Inflammatory macrophage treated with lipopolysaccharide for 1 hour (primary cell): ENCODE measurements around the gene CLTCL1.

ENCODE experiments used
- DNase-seq, 2 donors: peaks; one replicate each; pipeline ENCODE4 v3.0.0-alpha.2; 2020 to 2022

Gene CLTCL1

DNA sequence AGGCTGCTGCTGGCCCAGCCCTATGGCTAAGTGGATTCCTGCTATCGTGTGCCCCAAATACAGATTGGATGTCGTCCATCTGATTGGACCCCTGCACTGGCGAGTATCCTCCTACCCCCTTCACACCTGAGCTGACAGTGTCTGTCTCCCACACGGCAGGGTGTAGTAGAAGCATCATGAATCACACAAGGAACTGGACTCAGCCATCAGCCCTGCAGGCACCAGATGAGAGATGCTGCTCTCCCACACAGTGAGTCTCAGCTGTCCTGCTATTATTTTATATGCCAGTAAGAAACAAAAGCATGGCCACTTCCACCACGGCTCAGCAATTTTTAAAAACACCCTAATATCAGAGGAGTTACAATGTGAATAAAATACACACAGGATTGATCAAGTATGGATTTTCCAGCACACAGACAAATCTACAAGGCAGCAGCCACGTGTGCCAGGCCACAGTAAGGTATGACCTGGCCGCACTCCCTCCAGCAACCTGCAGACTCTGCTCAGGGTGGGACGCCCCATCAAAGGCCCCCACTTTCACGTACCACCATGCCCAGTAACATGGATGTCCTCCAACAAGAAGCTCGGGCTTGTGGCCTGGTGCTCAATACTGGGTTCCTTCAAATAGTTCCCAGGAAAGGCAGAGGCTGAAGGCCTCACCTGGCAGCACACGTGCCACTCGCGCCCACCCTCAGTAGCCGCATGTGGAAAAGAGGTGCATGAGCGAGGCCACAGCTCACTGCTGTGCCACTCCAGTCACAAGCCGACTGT is 96.6 kb downstream of the CLTCL1 start:
- DNase-seq: no peak

DNA sequence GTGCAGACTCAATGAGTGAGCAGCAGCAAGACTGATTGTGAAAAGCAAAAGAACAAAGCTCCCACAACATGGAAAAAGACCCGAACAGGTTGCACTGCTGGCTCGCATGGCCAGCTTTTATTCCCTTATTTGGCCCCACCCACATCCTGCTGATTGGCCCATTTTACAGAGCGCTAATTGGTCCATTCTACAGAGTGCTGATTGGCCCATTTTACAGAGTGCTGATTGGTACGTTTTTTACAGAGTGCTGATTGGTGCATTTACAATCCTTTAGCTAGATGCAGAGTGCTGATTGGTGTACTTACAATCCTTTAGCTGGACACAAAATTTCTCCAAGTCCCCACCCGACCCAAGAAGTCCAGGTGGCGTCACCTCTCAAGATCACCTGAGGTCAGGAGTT is 97.6 kb downstream of the CLTCL1 start:
- no peak for DNase-seq

- DNase-seq: no peak
Measured at GRCh38 chr22:19187716-19188563, 103.6 kb downstream of the CLTCL1 start.

GRCh38 chr22:19184276-19184997 is 107.1 kb downstream of the CLTCL1 start:
- no peak for DNase-seq

DNA sequence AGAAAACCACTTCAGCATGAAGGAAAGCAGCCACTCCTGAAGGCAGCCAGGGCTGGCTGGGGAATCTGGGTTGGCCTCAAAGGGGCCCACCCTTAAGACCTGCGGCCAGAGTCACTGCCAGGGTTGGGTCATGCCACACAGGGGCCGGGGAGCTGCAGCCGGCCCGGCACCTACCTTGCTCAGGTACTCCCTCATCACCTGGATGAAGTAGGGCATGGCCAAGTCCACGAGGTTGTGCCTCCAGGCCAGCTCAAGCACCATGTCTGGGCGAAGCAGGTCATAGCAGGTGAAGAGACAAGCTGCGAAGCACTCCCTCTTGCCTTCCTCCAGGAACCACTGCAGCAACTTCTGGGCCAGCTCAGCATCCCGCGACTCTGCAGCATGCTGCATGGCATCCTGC is 108.3 kb downstream of the CLTCL1 start:
- no peak for DNase-seq

DNA sequence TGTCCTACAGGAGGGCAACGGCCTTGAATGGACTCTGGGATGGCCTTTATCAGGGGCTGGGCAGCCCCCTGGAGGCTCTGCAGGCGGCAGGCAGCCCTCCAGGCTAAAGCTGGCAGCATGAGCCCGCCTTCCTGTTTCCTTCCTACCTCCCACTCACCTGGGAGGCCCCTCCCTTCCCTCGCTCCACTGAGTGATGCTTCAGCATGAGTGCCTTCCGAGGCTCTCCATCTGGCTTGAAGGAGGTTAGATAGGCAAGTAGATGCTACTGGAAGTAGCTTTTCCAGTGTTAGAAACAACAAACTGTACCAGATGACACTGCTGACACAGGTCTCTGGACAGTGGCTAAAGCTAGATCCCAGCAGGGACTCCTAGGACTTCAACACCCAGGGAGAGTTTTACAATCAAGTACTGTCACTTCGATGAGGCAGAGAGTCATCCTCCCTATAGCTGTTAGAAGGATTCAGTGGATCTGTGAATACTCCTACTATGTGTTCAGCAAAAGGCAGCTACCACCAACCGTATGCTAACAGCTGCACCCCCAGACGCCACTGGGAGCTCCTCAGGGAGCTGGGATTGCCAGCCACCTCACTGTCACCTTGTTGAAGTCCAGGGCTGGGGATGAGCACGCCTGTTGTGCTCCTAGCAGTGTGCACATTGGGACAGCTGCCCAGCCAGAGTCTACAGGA is 108.9 kb downstream of the CLTCL1 start:
- no peak for DNase-seq

- DNase-seq: no peak
Measured at GRCh38 chr22:19181786-19182471, 109.6 kb downstream of the CLTCL1 start.

DNA sequence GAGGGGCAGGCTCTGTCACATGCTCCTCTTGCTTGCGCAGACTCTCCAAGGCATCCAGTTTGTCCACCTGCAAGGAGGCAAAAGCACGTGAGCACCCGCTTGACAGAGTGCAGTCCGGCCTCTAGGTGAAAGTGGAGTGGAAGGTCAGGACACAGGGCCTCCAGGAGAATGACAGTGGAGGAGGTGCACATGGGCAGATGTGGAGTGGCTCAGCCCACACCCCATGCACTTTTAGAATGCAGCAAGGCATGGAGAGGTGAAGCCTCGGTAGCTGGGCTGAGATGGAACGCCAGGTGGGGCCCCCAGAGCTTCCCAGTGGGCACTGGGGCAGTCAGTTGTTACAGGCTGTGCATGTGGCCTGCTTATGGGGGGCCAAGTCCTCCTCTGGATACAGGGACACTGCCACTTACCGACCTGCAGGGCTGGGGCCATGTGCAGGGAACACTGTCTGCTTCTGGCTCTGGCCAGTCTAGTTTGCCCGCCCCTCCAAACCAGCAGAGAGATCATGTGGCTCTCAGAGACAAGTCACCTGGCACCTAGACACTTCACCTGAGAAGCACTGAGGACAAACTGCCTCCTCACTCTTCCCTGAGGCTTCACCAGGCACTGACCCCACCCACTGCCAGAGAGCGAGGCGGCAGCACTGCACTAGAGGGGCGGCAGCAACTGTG is 110.6 kb downstream of the CLTCL1 start:
- DNase-seq: no peak

GRCh38 chr22:19180234-19180633 is 111.3 kb downstream of the CLTCL1 start:
- no peak for DNase-seq

DNA sequence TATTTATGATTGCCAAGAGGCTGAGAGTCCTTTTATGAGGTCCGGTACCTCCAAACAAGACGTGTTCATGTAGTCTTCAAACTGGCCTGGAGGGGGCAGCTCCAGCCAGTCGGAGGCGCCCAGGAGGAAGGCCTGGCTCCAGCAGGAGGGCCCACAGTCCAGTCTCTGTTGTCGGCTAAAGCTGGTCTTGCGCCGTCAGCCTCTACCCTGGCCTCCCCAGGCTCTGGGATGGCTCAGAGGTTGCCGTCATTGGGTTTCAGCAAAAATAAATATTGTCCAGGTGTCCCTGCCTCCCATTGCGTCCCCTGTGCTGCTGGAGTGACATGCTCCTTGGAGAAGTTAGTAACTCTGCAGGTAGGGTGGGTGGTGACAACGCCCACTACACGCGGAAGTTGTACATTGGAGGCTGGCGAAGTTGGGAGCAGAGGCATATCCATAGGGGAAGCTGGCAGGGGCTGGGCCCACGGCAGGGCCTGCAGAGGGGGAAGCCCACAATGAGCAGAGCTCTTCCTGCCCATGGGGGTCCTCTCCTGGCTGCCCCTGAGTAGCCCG is 111.9 kb downstream of the CLTCL1 start:
- DNase-seq: peak; percentile 33 to 71

DNA sequence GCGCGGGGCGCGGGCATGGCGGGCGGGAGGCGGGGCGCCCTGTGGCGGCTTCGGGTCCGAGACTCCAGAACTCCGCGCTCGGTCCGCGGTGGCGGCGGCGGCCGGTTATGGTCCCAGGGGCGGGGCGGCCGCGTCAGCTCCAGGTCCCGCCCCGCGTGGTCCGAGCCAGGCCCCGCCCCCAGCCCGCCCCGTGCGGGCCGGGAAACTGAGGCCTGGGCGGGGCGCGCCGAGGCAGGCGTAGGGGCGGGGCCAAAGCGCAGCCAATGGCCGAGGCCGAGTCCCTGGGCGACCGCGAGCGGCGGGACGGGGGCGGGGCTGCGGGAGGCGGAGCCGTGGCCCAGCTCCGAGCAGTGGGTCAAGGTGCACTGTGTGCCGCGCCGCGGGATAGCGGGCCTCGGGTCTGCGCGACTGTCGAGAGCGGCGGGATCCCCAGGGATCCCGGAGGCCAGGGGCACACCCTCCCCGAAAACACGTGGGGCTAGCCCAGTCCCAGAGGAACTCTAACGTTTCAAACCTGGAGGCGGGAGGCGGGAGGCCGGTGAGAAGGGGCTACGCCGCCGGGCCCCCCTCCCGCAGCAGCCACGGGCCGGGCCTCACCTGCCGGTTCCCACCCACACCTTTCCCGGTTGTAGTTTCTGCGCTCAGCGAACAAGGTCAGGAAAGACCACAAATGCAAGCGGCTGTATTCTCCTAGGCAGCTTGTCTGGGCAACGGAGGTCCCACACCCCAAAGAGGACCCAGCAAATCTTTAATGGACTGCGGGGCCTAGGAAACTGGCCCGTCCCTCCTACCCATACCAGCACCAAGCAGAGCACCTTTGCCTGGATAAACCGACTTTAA is 112.6 kb downstream of the CLTCL1 start, which contains the start of gene SLC25A1:
TSS of gene SLC25A1 (minus strand) at position 80 of the 840 bp plus-strand sequence. CDS start at position 17, 63 bp downstream.
- peak; percentile 87 to 93 for DNase-seq

DNA sequence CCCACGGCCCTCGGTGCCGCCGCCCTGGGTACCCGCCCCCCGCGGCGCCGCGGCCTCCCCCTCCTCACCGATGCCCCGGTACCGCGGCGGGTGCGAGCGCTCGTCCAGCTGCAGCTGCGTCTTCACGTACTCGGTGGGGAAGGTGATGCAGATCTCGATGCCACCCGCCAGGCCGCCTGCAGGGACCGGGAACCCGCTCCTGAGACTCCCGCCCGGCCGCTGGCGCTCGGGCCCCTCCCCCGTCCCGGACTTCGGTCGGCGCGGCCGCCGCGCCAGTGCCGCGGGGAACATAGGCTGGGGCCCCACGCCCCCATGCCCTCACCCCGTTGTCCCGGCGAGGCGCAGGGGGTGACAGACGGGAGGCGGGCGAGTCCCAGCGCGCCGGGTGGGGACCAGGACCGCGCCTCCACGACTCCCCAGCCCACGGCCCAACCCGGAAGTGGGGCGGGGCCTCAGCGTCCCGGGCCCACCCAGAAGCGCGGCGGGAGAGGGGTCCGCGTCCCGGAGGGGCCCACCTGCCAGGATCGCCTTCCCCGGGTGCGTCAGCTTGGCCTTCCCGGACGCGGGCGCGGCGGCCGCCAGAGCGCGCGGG is 113.4 kb downstream of the CLTCL1 start:
- peak; percentile 15 to 18 for DNase-seq

- no peak for DNase-seq
Measured at GRCh38 chr22:19177164-19178064, 114.1 kb downstream of the CLTCL1 start.

DNA sequence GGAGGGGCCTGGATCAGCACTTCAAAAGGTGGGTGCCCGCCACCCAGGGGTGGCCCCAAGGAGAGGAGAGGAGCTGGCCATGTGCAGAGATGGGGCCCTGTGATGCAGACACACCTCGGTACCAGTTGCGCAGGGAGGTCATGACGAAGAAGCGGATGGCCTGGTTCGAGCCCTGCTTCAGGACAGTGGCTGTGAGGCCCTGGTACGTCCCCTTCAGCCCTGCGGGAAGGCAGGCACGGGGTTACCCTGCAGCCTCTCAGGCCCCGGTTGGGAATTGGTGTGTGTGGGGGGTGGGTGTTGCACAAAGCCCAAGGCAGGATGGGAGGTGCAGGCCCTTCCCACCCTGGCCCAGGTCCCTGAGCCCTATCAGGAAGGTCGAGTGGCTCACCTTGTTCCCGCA is 114.8 kb downstream of the CLTCL1 start:
- DNase-seq: no peak

GRCh38 chr22:19176175-19176643 is 115.3 kb downstream of the CLTCL1 start:
- no peak for DNase-seq

- DNase-seq: no peak
Measured at GRCh38 chr22:19175602-19176174, 115.8 kb downstream of the CLTCL1 start.

DNA sequence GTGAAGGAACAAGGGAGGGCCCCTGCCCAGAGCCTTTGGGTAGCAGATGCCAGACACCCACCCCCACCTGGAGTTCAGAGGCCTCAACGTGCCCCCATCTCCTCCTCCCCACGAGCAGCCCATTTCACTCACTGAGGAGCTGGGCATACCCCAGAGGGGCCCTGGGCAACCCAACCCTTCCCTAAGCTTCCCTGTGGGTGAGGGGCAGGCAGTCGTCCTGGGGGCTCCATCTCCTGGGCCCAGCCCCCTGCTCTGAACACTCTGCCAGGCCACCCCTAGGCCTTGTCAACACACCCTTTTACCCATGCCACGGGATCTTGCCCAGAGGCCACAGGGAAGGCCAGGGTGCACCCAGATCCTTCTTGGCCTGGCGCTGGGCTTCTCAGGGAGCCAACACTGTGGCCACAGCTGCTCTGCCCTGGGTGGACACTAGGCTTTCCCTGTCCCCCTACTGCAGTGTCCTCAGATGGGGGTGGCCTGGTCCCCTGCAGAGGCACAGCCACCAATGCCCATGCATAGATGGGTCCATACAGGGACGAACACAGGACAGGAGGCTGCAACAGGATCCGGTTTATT is 116.4 kb downstream of the CLTCL1 start:
- DNase-seq: no peak
